DMS114 treated with DMSO at 0.1 percent for 48 hours (cell line): ENCODE measurements around the gene CERKL.

Experiments used
- DNase-seq: peaks from one replicate; lab custom pipeline; 2025; ENCODE audit not compliant: unreplicated experiment; lab: John Stamatoyannopoulos, UW

CERKL gene

GRCh38 chr2:181578829-181579228 is 78.1 kb downstream of the CERKL start:
- no peak for DNase-seq

GRCh38 chr2:181576431-181576830 is 80.5 kb downstream of the CERKL start:
- no peak for DNase-seq

- no peak for DNase-seq
Observed at GRCh38 chr2:181575650-181576025, 81.3 kb downstream of the CERKL start.

- no peak for DNase-seq
Observed at GRCh38 chr2:181575024-181575649, 81.8 kb downstream of the CERKL start.

GRCh38 chr2:181574321-181574720 is 82.6 kb downstream of the CERKL start:
- DNase-seq, result no peak

- DNase-seq, result no peak
Observed at GRCh38 chr2:181573140-181573736, 83.7 kb downstream of the CERKL start.

GRCh38 chr2:181570833-181571661 is 85.9 kb downstream of the CERKL start:
- DNase-seq, result no peak

GRCh38 chr2:181570059-181570458 is 86.8 kb downstream of the CERKL start:
- no peak for DNase-seq

GRCh38 chr2:181566334-181567032 is 90.4 kb downstream of the CERKL start:
- DNase-seq, result no peak

GRCh38 chr2:181563101-181563692 is 93.7 kb downstream of the CERKL start:
- DNase-seq, result no peak

- no peak for DNase-seq
Observed at GRCh38 chr2:181558371-181558770, 98.5 kb downstream of the CERKL start.

GRCh38 chr2:181554061-181554830 is 102.7 kb downstream of the CERKL start:
- no peak for DNase-seq

- no peak for DNase-seq
Observed at GRCh38 chr2:181553244-181553643, 103.7 kb downstream of the CERKL start.

- no peak for DNase-seq
Observed at GRCh38 chr2:181552808-181553207, 104.1 kb downstream of the CERKL start.

GRCh38 chr2:181546086-181546485 is 110.8 kb downstream of the CERKL start:
- no peak for DNase-seq

GRCh38 chr2:181542170-181542569 is 114.7 kb downstream of the CERKL start:
- no peak for DNase-seq

- DNase-seq, result no peak
Observed at GRCh38 chr2:181540421-181540820, 116.5 kb downstream of the CERKL start.

- no peak for DNase-seq
Observed at GRCh38 chr2:181536730-181537129, 120.2 kb downstream of the CERKL start.

GRCh38 chr2:181528441-181528840 is 128.5 kb downstream of the CERKL start:
- no peak for DNase-seq

- DNase-seq, result no peak
Observed at GRCh38 chr2:181527058-181527457, 129.8 kb downstream of the CERKL start.
